Measurements from ENCODE around the gene PTH1R.

The PTH1R gene

DNA sequence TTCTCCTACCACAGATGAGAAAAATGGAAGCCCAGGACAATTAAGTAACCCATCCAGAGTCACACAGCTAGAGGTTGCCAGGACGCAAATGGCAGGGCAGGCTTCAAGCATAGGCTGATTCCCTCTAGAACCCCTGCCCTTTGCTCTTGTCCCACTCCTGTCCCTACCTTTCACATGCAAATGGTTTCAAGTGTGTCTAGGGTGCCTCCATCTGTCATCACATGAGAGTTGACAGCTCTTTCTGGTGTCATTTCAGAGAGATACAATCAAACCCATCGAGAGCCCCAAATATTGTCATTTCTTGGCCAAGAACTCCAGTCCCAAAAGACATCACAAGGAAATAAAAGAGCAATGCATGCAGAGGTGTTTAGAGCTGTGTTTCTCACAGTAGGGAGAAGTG lies 75.3 kb downstream of the PTH1R start:
- no peak for DNase-seq

All from activated effector memory CD4-positive, alpha-beta T cell treated with anti-CD3 and anti-CD28 coated beads, Interleukin-2, amount 50 U/mL, for 16 hours (primary cell).